G401.6 (cell line): ENCODE data around the gene MTR.
"Not testable (repeated sequence)": the region's sequence is repeated elsewhere in the genome, so short reads cannot be mapped to it uniquely, and the experiment has no call there.

Experiments
- FAIRE-seq: peaks from 2 replicates; lab custom pipeline; 2012; peaks lifted over from hg19 to GRCh38; lab: Jason Lieb, UNC

Gene MTR

GRCh38 chr1:236907205-236907604 is 112.1 kb downstream of the MTR start:
- no peak for FAIRE-seq

GRCh38 chr1:236908669-236909068 is 113.6 kb downstream of the MTR start:
- no peak for FAIRE-seq

- FAIRE-seq = not testable (repeated sequence)
These were observed 116.0 kb downstream of the MTR start for GRCh38 chr1:236911047-236911446.

GRCh38 chr1:236913371-236914037 is 118.4 kb downstream of the MTR start:
- no peak for FAIRE-seq

GRCh38 chr1:236914375-236914774 is 119.3 kb downstream of the MTR start:
- no peak for FAIRE-seq

GRCh38 chr1:236916131-236916800 is 121.2 kb downstream of the MTR start:
- FAIRE-seq = no peak

- FAIRE-seq = no peak
These were observed 122.4 kb downstream of the MTR start for GRCh38 chr1:236917448-236917847.

GRCh38 chr1:236920286-236920894 is 125.3 kb downstream of the MTR start:
- FAIRE-seq = no peak

- FAIRE-seq = no peak
These were observed 126.5 kb downstream of the MTR start for GRCh38 chr1:236921610-236922009.

GRCh38 chr1:236922190-236922589 is 127.1 kb downstream of the MTR start:
- FAIRE-seq = no peak

GRCh38 chr1:236925386-236925785 is 130.3 kb downstream of the MTR start:
- FAIRE-seq = no peak

GRCh38 chr1:236930503-236930902 is 135.4 kb downstream of the MTR start:
- no peak for FAIRE-seq

- FAIRE-seq = no peak
These were observed 143.7 kb downstream of the MTR start for GRCh38 chr1:236938760-236939159.

- no peak for FAIRE-seq
These were observed 147.3 kb downstream of the MTR start for GRCh38 chr1:236942431-236942830.

GRCh38 chr1:236944556-236944955 is 149.5 kb downstream of the MTR start:
- no peak for FAIRE-seq

GRCh38 chr1:236945002-236945401 is 149.9 kb downstream of the MTR start:
- no peak for FAIRE-seq

GRCh38 chr1:236947794-236948193 is 152.7 kb downstream of the MTR start:
- FAIRE-seq = no peak

- FAIRE-seq = no peak
These were observed 153.3 kb downstream of the MTR start for GRCh38 chr1:236948381-236948780.

- no peak for FAIRE-seq
These were observed 153.9 kb downstream of the MTR start for GRCh38 chr1:236948996-236949395.

GRCh38 chr1:236950365-236950764 is 155.3 kb downstream of the MTR start:
- no peak for FAIRE-seq

GRCh38 chr1:236951672-236952071 is 156.6 kb downstream of the MTR start:
- no peak for FAIRE-seq

- no peak for FAIRE-seq
These were observed 157.3 kb downstream of the MTR start for GRCh38 chr1:236952246-236953003.

- FAIRE-seq = no peak
These were observed 158.1 kb downstream of the MTR start for GRCh38 chr1:236953151-236953700.
